ENCODE results near the gene MINDY4B.

The MINDY4B gene

GRCh38 chr3:150822636-150823035 is 82.6 kb downstream of the MINDY4B start:
- Histone ChIP-seq H3K9me3 (ENCODE audit: control insufficient read depth, insufficient read depth, low read depth, low read length) (no peaks in the 10 kb centered on the region), H3K4me3 (ENCODE audit: low read depth, low read length) (no peak overlapping the region), H3K36me3 (ENCODE audit: control insufficient read depth in 2 of 2, insufficient read depth in 1 of 2, low read length in 2 of 2) (no peaks in the 10 kb centered on the region), H3K4me1 (ENCODE audit: control insufficient read depth, insufficient read depth, low read length) (no peaks in the 10 kb centered on the region), H3K27ac (ENCODE audit: extremely low read depth, low read depth, low read length) (no peak overlapping the region)
- ChIA-PET CTCF (no interaction called here), POLR2A (no interaction called here)
- TF ChIP-seq RBAK (tag by site-specific recombination; IDR thresholded peaks at IDR 0.05): no peak
- TF ChIP-seq ZNF184 (tag by site-specific recombination; IDR thresholded peaks at IDR 0.05): no peak
- TF ChIP-seq YY2 (tag by site-specific recombination; IDR thresholded peaks at IDR 0.05): no peak
- no peak for TF ChIP-seq ZNF791 (tag by site-specific recombination; IDR thresholded peaks at IDR 0.05)
- TF ChIP-seq FEZF1 (tag by site-specific recombination; IDR thresholded peaks at IDR 0.05): no peak
- no peak for TF ChIP-seq ZNF10 (tag by site-specific recombination; IDR thresholded peaks at IDR 0.05)
- no peak for TF ChIP-seq ZNF274 (IDR thresholded peaks at IDR 0.05; ENCODE audit: low read length)
- no peak for TF ChIP-seq ZNF274 (tag by site-specific recombination; IDR thresholded peaks at IDR 0.05; ENCODE audit: borderline replicate concordance)
- TF ChIP-seq, protein P1, sequence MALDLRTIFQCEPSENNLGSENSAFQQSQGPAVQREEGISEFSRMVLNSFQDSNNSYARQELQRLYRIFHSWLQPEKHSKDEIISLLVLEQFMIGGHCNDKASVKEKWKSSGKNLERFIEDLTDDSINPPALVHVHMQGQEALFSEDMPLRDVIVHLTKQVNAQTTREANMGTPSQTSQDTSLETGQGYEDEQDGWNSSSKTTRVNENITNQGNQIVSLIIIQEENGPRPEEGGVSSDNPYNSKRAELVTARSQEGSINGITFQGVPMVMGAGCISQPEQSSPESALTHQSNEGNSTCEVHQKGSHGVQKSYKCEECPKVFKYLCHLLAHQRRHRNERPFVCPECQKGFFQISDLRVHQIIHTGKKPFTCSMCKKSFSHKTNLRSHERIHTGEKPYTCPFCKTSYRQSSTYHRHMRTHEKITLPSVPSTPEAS (tag by site-specific recombination; IDR thresholded peaks at IDR 0.05): no peak
- no peak for TF ChIP-seq ZNF623 (tag by site-specific recombination; IDR thresholded peaks at IDR 0.05)
- no peak for TF ChIP-seq ZNF202 (tag by site-specific recombination; IDR thresholded peaks at IDR 0.05; ENCODE audit: borderline replicate concordance)
- no peak for TF ChIP-seq ZNF366 (tag by site-specific recombination; conservative IDR thresholded peaks at IDR 0.05)
- TF ChIP-seq, protein P2, sequence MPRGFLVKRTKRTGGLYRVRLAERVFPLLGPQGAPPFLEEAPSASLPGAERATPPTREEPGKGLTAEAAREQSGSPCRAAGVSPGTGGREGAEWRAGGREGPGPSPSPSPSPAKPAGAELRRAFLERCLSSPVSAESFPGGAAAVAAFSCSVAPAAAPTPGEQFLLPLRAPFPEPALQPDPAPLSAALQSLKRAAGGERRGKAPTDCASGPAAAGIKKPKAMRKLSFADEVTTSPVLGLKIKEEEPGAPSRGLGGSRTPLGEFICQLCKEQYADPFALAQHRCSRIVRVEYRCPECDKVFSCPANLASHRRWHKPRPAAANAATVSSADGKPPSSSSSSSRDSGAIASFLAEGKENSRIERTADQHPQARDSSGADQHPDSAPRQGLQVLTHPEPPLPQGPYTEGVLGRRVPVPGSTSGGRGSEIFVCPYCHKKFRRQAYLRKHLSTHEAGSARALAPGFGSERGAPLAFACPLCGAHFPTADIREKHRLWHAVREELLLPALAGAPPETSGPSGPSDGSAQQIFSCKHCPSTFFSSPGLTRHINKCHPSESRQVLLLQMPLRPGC (tag by site-specific recombination; IDR thresholded peaks at IDR 0.05): no peak
- TF ChIP-seq ZNF221 (tag by site-specific recombination; IDR thresholded peaks at IDR 0.05; ENCODE audit: borderline replicate concordance): no peak
- no peak for TF ChIP-seq ZBTB10 (tag by site-specific recombination; IDR thresholded peaks at IDR 0.05)
- no peak for TF ChIP-seq KLF16 (tag by site-specific recombination; IDR thresholded peaks at IDR 0.05)
- TF ChIP-seq ZNF610 (tag by site-specific recombination; IDR thresholded peaks at IDR 0.05; ENCODE audit: borderline replicate concordance): no peak
- no peak for TF ChIP-seq PRDM1 (tag by site-specific recombination; IDR thresholded peaks at IDR 0.05)
- no peak for TF ChIP-seq KLF8 (tag by site-specific recombination; IDR thresholded peaks at IDR 0.05)
- TF ChIP-seq ZNF677 (tag by site-specific recombination; IDR thresholded peaks at IDR 0.05): no peak
